Endothelial cell of umbilical vein (primary cell): ENCODE measurements around the gene VPS16. TPM values are rescaled to one million over a fixed set of nuclear protein-coding genes. Genes with fewer than 3 reads are reported as not detected.
"Not testable (repeated sequence)": the region's sequence is repeated elsewhere in the genome, so short reads cannot be mapped to it uniquely, and the experiment has no call there.

Experiments
- BruUV-seq: library from RNA; stranded (reverse); fragments of 400-500 nt; replicated peaks from 2 replicates; lab custom pipeline; 2021; lab: Mats Ljungman, UMichigan
- CTCF ChIA-PET: fragments of 300-600, 350-600 bp; sonication (Branson Sonifier 250); formaldehyde crosslinking; loops from one replicate; lab custom pipeline; 2021; ENCODE audit warnings: antibody characterized with exemption, inconsistent platforms; lab: Charles Lee
- POLR2A ChIA-PET: fragments of 300-600, 350-600 bp; sonication (Branson Sonifier 250); formaldehyde crosslinking; loops from one replicate; lab custom pipeline; 2021; ENCODE audit warnings: antibody characterized with exemption, inconsistent platforms; lab: Charles Lee
- DNase-seq: peaks from one replicate; pipeline ENCODE4 v3.0.0-alpha.2; 2011; ENCODE audit warnings: low read depth, low spot score
- FAIRE-seq: peaks from 2 replicates; lab custom pipeline; 2011; peaks lifted over from hg19 to GRCh38; lab: Jason Lieb, UNC
- H2AFZ ChIP-seq: 2 replicates; pipeline ENCODE4 v1.6.0; 2012; ENCODE audit warnings: low read depth, low read length, control low read depth, inconsistent platforms
- H3K27ac ChIP-seq: 2 replicates; pipeline ENCODE4 v1.5.1; 2011; ENCODE audit warnings: low read depth, mild to moderate bottlenecking, control low read depth, low read length, moderate library complexity; ENCODE audit not compliant: insufficient read depth
- H3K27me3 ChIP-seq, 2 experiments: 2 replicates each; pipeline versions ENCODE4 v1.6.0 to v1.6.1; 2011; ENCODE audit warnings: low read length in 2 of 2, mixed read lengths in 1 of 2; ENCODE audit not compliant: control insufficient read depth in 2 of 2, insufficient read depth in 2 of 2
- H3K36me3 ChIP-seq, 2 experiments: 2 replicates in 1 of 2; 3 replicates in 1 of 2; pipeline ENCODE4 v1.5.1; 2011; ENCODE audit warnings: low read length in 2 of 2, mild to moderate bottlenecking in 1 of 2, moderate library complexity in 1 of 2; ENCODE audit not compliant: control insufficient read depth in 2 of 2, insufficient read depth in 2 of 2; ENCODE audit errors: extremely low read depth in 1 of 2
- H3K4me1 ChIP-seq: 3 replicates; pipeline ENCODE4 v1.5.1; 2011; ENCODE audit warnings: mild to moderate bottlenecking, low read length; ENCODE audit not compliant: control insufficient read depth, insufficient read depth; ENCODE audit errors: extremely low read depth
- H3K4me2 ChIP-seq: 2 replicates; pipeline ENCODE4 v1.6.1; 2011; ENCODE audit warnings: low read length, control low read depth, mixed read lengths; ENCODE audit not compliant: insufficient read depth
- H3K4me3 ChIP-seq, 3 experiments: fragments of 200-600 bp in 1 of 3; sonication (generic), shearing (Covaris generic) in 1 of 3; replicated peaks in 1 of 3; 2 replicates each; pipeline ENCODE4 v1.5.1; 2011 to 2016; ENCODE audit warnings: control low read depth in 3 of 3, low read length in 3 of 3, mild to moderate bottlenecking in 2 of 3, inconsistent platforms in 1 of 3, low read depth in 1 of 3, moderate library complexity in 1 of 3; ENCODE audit not compliant: insufficient read depth in 1 of 3
- H3K79me2 ChIP-seq: 2 replicates; pipeline ENCODE4 v1.6.0; 2012; ENCODE audit warnings: low read length, inconsistent platforms; ENCODE audit not compliant: control insufficient read depth, insufficient read depth
- H3K9ac ChIP-seq: replicated peaks from 2 replicates; pipeline ENCODE3; 2011; ENCODE audit warnings: low read length, control low read depth; ENCODE audit not compliant: insufficient read depth; ENCODE audit errors: extremely low read depth
- H3K9me1 ChIP-seq: replicated peaks from 3 replicates; pipeline ENCODE4 v1.6.0; 2011; ENCODE audit warnings: mild to moderate bottlenecking, low read length; ENCODE audit not compliant: control insufficient read depth, insufficient read depth; ENCODE audit errors: extremely low read depth
- H3K9me3 ChIP-seq: replicated peaks from 2 replicates; pipeline ENCODE4 v1.5.1; 2012; ENCODE audit warnings: low read length, inconsistent platforms; ENCODE audit not compliant: control insufficient read depth, insufficient read depth
- H4K20me1 ChIP-seq: replicated peaks from 2 replicates; pipeline ENCODE3; 2011; ENCODE audit warnings: mild to moderate bottlenecking, low read length; ENCODE audit not compliant: control insufficient read depth, insufficient read depth; ENCODE audit errors: extremely low read depth
- MYC ChIP-seq: IDR thresholded peaks from one replicate; pipeline ENCODE4 v1.6.1; 2011; ENCODE audit warnings: mild to moderate bottlenecking, low read depth, low read length
- dilution Hi-C: fragments of 300-500 bp; cut with MboI; formaldehyde crosslinking; loops from one replicate; pipeline ENCODE4 v1.15.0; 2019; ENCODE audit warnings: low sequenced_read_pairs; ENCODE audit not compliant: extremely low pct_ligation_motif_present
- intact Hi-C: fragments of 100-400 bp; cut with micrococcal nuclease; formaldehyde crosslinking; loops from one replicate; pipeline ENCODE4 v1.10.0; 2022
- polyA plus RNA-seq, 4 experiments: library from polyadenylated mRNA; depleted of rRNA in 3 of 4; stranded (reverse) in 3 of 4; unstranded in 1 of 4; fragments of >200 nt; gene quantifications; 2 replicates each; pipeline versions ENCODE4 v1.2.1 to v1.2.3, GENCODE V29; 2011 to 2012; ENCODE audit warnings: missing spikeins in 1 of 4
- total RNA-seq: library from RNA; stranded (reverse); gene quantifications from 2 replicates; pipeline ENCODE4 v1.2.3, GENCODE V29; 2021
- TF ChIP-seq, protein P1 (sequence below): IDR thresholded peaks from 2 replicates; pipeline ENCODE4 v1.6.1; 2011; ENCODE audit not compliant: insufficient read depth, insufficient read length

VPS16 gene
- total and polyA plus RNA-seq, 2 donors (not counting 3 experiments of a cell fraction or from before 2014, with no cell fraction given), result 37.6 to 42.3 TPM

DNA sequence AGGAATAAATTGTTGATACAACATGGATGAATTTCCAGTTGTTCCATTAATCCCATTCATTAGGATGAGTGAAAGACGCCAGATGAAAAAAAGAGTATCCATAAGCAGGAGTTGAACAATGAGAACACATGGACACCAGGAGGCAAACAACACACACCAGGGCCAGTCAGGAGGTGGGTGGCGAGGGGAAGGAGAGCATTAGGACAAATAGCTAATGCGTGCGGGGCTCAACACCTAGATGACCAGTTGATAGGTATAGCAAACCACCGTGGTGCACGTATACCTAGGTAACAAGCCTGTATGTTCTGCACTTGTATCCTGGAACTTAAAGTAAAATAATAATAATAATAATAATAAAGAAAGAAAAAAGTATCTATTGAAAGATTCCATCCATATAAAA lies 11.2 kb upstream of the VPS16 start:
- CTCF ChIA-PET, result interaction anchor here (1.0 kb wide), 1 partner anchor 9 kb away, joined by 4 read pairs; no protein-coding TSS in a partner anchor
- H3K4me3 ChIP-seq, result no peak overlapping the region
- dilution Hi-C loops (no loop called here), intact Hi-C loops (no loop called here)
- DNase-seq, result no peak
- no peak overlapping the region for H3K27ac ChIP-seq
- H3K9me1 ChIP-seq, result no peaks in the 10 kb centered on the region
- no peaks in the 10 kb centered on the region for H3K79me2 ChIP-seq
- H3K4me2 ChIP-seq, result no peak overlapping the region
- no peaks in the 10 kb centered on the region for H4K20me1 ChIP-seq
- no peaks in the 10 kb centered on the region for H3K9me3 ChIP-seq
- BruUV-seq, result no TSS peak
- no peak overlapping the region for H2AFZ ChIP-seq
- H3K36me3 ChIP-seq, result no peaks in the 10 kb centered on the region
- no peak overlapping the region for H3K9ac ChIP-seq
- peaks cover 3 to 33% of the 10 kb centered on the region in 2 experiments for H3K27me3 ChIP-seq
- POLR2A ChIA-PET, result no interaction called here
- TF ChIP-seq MYC, result no peak
- TF ChIP-seq, protein P1, sequence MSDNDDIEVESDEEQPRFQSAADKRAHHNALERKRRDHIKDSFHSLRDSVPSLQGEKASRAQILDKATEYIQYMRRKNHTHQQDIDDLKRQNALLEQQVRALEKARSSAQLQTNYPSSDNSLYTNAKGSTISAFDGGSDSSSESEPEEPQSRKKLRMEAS, result no peak
- no peak for FAIRE-seq
- peaks cover 6% of the 10 kb centered on the region for H3K4me1 ChIP-seq

DNA sequence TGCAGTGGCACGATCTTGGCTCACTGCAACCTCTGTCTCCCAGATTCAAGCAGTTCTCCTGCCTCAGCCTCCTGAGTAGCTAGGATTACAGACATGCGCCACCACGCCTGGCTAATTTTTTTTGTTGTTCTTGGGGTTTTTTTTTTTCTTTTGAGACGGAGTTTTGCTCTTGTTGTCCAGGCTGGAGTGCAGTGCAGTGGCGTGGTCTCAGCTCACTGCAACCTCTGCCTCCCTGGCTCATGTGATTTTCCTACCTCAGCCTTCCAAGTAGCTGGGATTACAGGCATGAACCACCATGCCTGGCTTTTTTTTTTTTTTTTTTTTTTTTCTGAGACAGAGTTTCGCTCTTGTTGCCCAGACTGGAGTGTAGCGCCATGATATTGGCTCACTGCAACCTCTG lies 9.3 kb upstream of the VPS16 start:
- H3K4me2 ChIP-seq, H3K4me1 ChIP-seq, H4K20me1 ChIP-seq, BruUV-seq, H3K27ac ChIP-seq, H3K4me3 ChIP-seq, H3K36me3 ChIP-seq, H3K9ac ChIP-seq, FAIRE-seq, H3K9me1 ChIP-seq, H3K9me3 ChIP-seq, dilution Hi-C loops, H3K79me2 ChIP-seq, POLR2A ChIA-PET, DNase-seq, intact Hi-C loops, H2AFZ ChIP-seq: not testable (repeated sequence)
- H3K27me3 ChIP-seq, result peaks cover 3 to 26% of the 10 kb centered on the region in 2 experiments
- CTCF ChIA-PET, result interaction anchor here (1.3 kb wide), 1 partner anchor 78 kb away, joined by 3 read pairs; no protein-coding TSS in a partner anchor
